ENCODE data around the gene SNX19. TPM values are rescaled to one million over a fixed set of nuclear protein-coding genes. Genes with fewer than 3 reads are reported as not detected.
A peak's percentile ranks its signal among the peaks of the same experiment; 100 is the strongest.

The SNX19 gene
- total and polyA plus RNA-seq, 12 donors: 13.6 to 102 (median 65.3) TPM

DNA sequence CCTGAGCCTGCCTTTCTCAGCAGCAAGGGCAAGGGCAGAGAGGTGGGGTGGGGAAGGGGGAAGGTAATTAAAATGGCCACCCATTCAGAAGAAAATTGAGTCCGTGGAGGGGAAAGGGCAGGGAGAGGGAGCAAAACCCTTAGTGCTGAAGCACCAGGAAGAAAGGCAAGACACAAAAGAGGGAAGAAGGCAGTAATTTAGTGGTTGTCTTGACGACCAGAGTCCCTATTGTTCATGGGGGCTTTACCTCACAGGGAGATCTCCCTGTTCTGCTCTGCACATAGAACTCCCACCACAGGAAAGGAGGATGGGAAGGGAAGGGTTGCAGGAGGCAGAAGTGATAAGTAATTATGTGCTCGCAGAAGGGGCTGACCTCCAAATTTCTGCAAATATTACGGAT is 23.4 kb downstream of the SNX19 start:
- Histone ChIP-seq H3K4me3 (no peak overlapping the region), H3K9me3 (replicated peaks in 1 of 3) (no peaks in the 10 kb centered on the region), H3K36me3 (replicated peaks in 1 of 2) (peaks cover 0 to 41% of the 10 kb centered on the region in 2 donors), H3K27me3 (no peaks in the 10 kb centered on the region), H3K27ac (no peak overlapping the region), H3K4me1 (replicated peaks in 1 of 2) (peaks cover 8 to 32% of the 10 kb centered on the region in 2 donors)
- TF ChIP-seq, protein P1, sequence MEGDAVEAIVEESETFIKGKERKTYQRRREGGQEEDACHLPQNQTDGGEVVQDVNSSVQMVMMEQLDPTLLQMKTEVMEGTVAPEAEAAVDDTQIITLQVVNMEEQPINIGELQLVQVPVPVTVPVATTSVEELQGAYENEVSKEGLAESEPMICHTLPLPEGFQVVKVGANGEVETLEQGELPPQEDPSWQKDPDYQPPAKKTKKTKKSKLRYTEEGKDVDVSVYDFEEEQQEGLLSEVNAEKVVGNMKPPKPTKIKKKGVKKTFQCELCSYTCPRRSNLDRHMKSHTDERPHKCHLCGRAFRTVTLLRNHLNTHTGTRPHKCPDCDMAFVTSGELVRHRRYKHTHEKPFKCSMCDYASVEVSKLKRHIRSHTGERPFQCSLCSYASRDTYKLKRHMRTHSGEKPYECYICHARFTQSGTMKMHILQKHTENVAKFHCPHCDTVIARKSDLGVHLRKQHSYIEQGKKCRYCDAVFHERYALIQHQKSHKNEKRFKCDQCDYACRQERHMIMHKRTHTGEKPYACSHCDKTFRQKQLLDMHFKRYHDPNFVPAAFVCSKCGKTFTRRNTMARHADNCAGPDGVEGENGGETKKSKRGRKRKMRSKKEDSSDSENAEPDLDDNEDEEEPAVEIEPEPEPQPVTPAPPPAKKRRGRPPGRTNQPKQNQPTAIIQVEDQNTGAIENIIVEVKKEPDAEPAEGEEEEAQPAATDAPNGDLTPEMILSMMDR (IDR thresholded peaks at IDR 0.05): no peak
- TF ChIP-seq POLR2A (IDR thresholded peaks at IDR 0.05): no peak
- intact Hi-C loops (cut with DNase I): no loop called here
- DNase-seq: no peak
- 46 to 76% (median 67%) methylated on average over 4 of the region's 4 CpGs for WGBS, 4 donors

DNA sequence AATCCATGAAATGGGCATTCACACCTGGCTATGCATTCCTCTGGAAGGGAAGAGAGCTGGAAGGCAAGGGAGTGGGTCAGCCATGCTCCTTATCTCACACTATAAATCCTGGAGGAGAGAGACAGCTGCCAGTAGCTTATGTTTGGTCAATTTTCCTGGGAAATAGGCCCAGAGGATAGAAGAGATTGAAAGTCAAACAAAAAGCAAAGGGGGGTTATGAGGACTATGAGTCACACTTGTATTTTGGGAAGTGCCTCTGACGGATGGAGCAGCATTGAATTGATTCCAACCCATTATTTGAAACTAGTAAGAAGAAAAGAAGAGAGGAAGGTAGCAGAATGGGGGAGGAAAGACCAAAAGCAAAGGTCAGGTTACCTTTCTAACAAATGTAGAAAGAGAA is 25.0 kb downstream of the SNX19 start:
- H3K4me1 ChIP-seq (replicated peaks in 1 of 2): peaks cover 7 to 24% of the 10 kb centered on the region in 2 donors
- no peak for DNase-seq
- no peaks in the 10 kb centered on the region for H3K27me3 ChIP-seq
- peak overlapping the region in 3 of 5 donors; percentile 4 to 46 (median 38) for H3K27ac ChIP-seq
- WGBS, 4 donors: 10 to 18% (median 15%) methylated on average over 1 of the region's 1 CpG
- TF ChIP-seq POLR2A (IDR thresholded peaks at IDR 0.05): no peak
- no peaks in the 10 kb centered on the region for H3K9me3 ChIP-seq (replicated peaks in 1 of 3)
- no peak overlapping the region for H3K4me3 ChIP-seq
- intact Hi-C loops (cut with DNase I): no loop called here
- H3K36me3 ChIP-seq (replicated peaks in 1 of 2): peaks cover 0 to 38% of the 10 kb centered on the region in 2 donors

DNA sequence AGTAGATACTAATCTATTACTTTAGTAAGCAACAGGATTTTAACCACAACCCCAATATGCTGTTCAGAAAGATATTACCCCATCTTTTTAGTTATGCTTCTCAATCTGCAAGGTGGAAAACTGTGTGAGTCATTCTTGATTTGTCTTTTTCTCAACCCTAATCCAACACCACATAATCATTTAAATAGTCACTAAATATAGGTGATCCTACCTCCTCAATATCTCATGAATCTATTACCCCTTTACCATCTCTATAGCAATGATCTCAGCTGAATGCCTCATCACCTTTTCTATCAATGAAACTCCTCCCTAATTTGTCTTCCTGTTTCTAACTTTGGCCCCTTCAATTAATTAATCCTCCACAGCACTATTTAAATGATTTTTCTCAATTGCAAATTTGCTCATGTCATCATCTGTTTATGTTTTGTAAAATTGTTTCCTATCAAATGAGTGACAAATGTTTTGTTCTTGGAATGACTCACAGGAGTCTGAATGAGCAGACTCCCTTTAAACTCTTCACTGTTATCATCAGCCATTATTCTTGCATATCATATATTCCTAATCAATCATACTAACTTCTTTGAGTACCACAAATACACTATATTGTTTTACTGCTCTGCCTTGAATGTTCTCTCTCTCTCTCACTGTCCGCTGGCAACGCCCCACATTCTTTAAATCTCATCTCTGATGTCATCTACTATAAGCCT is 26.1 kb downstream of the SNX19 start:
- intact Hi-C loops (cut with DNase I): no loop called here
- no peak for TF ChIP-seq POLR2A (IDR thresholded peaks at IDR 0.05)
- TF ChIP-seq, protein P1 (IDR thresholded peaks at IDR 0.05): no peak
- no peaks in the 10 kb centered on the region for H3K9me3 ChIP-seq (replicated peaks in 1 of 3)
- peaks cover 7 to 24% of the 10 kb centered on the region in 2 donors for H3K4me1 ChIP-seq (replicated peaks in 1 of 2)
- DNase-seq: no peak
- H3K4me3 ChIP-seq: no peak overlapping the region
- no peaks in the 10 kb centered on the region for H3K27me3 ChIP-seq
- H3K36me3 ChIP-seq (replicated peaks in 1 of 2): peaks cover 0 to 28% of the 10 kb centered on the region in 2 donors
- H3K27ac ChIP-seq: no peak overlapping the region
- WGBS, 4 donors: 90 to 96% (median 92%) methylated on average over 1 to 2 of the region's 2 CpGs

DNA sequence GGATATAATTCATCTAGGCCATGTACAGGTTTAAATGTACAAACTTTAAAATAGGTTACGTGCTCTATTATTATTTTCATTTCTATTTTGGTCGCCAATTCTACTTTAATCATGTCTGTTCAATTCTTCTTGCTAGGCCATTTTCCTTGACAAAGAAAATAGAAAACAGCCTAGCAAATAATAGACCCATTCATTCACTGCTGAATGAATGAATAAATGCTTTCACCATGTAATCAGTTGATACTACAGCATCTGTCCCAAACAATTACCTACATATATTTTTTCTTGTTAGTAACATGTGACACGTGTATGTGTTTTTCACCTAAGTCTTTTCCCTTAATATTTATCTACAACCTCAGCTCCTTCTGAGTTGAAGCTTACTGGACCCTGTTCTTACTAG is 27.5 kb downstream of the SNX19 start:
- H3K27ac ChIP-seq: no peak overlapping the region
- no peaks in the 10 kb centered on the region for H3K27me3 ChIP-seq
- peaks cover 0 to 25% of the 10 kb centered on the region in 2 donors for H3K36me3 ChIP-seq (replicated peaks in 1 of 2)
- no peak overlapping the region for H3K4me3 ChIP-seq
- no peak for DNase-seq
- TF ChIP-seq, protein P1 (IDR thresholded peaks at IDR 0.05): no peak
- no peak for TF ChIP-seq POLR2A (IDR thresholded peaks at IDR 0.05)
- WGBS, 4 donors: 92 to 96% (median 95%) methylated on average over 3 of the region's 3 CpGs
- no peaks in the 10 kb centered on the region for H3K9me3 ChIP-seq (replicated peaks in 1 of 3)
- peaks cover 1 to 19% of the 10 kb centered on the region in 2 donors for H3K4me1 ChIP-seq (replicated peaks in 1 of 2)
- intact Hi-C loops (cut with DNase I): no loop called here

DNA sequence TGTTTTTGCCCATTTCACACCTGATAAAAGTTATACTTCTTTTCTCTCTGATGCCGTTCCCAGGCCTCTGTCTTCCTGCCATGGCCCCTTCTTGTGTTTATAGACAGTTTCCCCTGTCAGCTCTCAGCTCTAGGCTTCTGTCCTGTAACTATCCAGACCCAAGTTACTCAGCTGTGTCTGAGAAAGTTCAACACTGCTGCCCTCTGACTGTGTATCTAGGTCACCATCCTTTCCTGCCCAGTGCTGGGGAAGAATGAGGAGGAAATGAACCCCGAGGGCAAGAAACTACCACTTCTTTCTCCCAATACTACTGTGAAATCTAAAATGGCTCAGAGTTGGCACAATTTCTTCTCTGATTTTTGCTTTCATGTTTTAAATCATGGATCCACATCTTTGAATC is 29.6 kb downstream of the SNX19 start:
- intact Hi-C loops (cut with DNase I): no loop called here
- WGBS, 4 donors: 69 to 85% (median 79%) methylated on average over 2 of the region's 2 CpGs
- no peaks in the 10 kb centered on the region for H3K27me3 ChIP-seq
- H3K4me3 ChIP-seq: no peak overlapping the region
- no peak for DNase-seq
- H3K4me1 ChIP-seq (replicated peaks in 1 of 2): peaks cover 0 to 15% of the 10 kb centered on the region in 2 donors
- TF ChIP-seq, protein P1 (IDR thresholded peaks at IDR 0.05): no peak
- no peaks in the 10 kb centered on the region for H3K9me3 ChIP-seq (replicated peaks in 1 of 3)
- H3K36me3 ChIP-seq (replicated peaks in 1 of 2): peaks cover 0 to 28% of the 10 kb centered on the region in 2 donors
- H3K27ac ChIP-seq: no peak overlapping the region

All from adrenal gland (tissue), 12 donors.